GM18502 (cell line): Measurements from ENCODE around the gene OR10K2.
"Not testable (repeated sequence)": the region's sequence is repeated elsewhere in the genome, so short reads cannot be mapped to it uniquely, and the experiment has no call there.

ENCODE experiments used
- ATAC-seq: cut with Tn5 transposase; IDR thresholded peaks from one replicate; pipeline ENCODE4 v1.9.1; 2021; ENCODE audit warnings: mild to moderate bottlenecking; ENCODE audit not compliant: unreplicated experiment, poor library complexity

OR10K2 gene

GRCh38 chr1:158374101-158374500 is 51.9 kb downstream of the OR10K2 start:
- ATAC-seq = not testable (repeated sequence)

- peak; percentile 96 for ATAC-seq
Observed at GRCh38 chr1:158371188-158371953, 54.7 kb downstream of the OR10K2 start.
